ENCODE measurements around the gene DIAPH2.
"Not testable (repeated sequence)": the region's sequence is repeated elsewhere in the genome, so short reads cannot be mapped to it uniquely, and the experiment has no call there.

Gene DIAPH2

GRCh38 chrX:96684339-96685209, at the start of gene DIAPH2:
Gene DIAPH2, plus strand, starts transcription at chrX:96684842.
- no peak for DNase-seq

GRCh38 chrX:96650023-96650422, 34.6 kb upstream of the DIAPH2 start:
- DNase-seq, result no peak

GRCh38 chrX:96655947-96656623, 28.6 kb upstream of the DIAPH2 start:
- no peak for DNase-seq

GRCh38 chrX:96682516-96682915, 2.1 kb upstream of the DIAPH2 start:
- no peak for DNase-seq

GRCh38 chrX:96683997-96684338, 674 bp upstream of the DIAPH2 start:
- DNase-seq, result no peak

GRCh38 chrX:96685210-96686099, 813 bp downstream of the DIAPH2 start:
- DNase-seq, result no peak

GRCh38 chrX:96687776-96688175, 3.1 kb downstream of the DIAPH2 start:
- no peak for DNase-seq

- DNase-seq, result no peak
Measured at GRCh38 chrX:96688789-96689188, 4.1 kb downstream of the DIAPH2 start.

GRCh38 chrX:96689991-96690390, 5.3 kb downstream of the DIAPH2 start:
- DNase-seq, result no peak

GRCh38 chrX:96692454-96692853, 7.8 kb downstream of the DIAPH2 start:
- no peak for DNase-seq

GRCh38 chrX:96692890-96693289, 8.2 kb downstream of the DIAPH2 start:
- DNase-seq, result no peak

- no peak for DNase-seq
Measured at GRCh38 chrX:96693407-96693806, 8.8 kb downstream of the DIAPH2 start.

GRCh38 chrX:96696462-96696861, 11.8 kb downstream of the DIAPH2 start:
- DNase-seq, result no peak

GRCh38 chrX:96700625-96701024, 16.0 kb downstream of the DIAPH2 start:
- DNase-seq, result no peak

- no peak for DNase-seq
Measured at GRCh38 chrX:96703379-96703778, 18.7 kb downstream of the DIAPH2 start.

- no peak for DNase-seq
Measured at GRCh38 chrX:96703816-96704215, 19.2 kb downstream of the DIAPH2 start.

GRCh38 chrX:96704629-96705028, 20.0 kb downstream of the DIAPH2 start:
- DNase-seq, result no peak

GRCh38 chrX:96705905-96706304, 21.3 kb downstream of the DIAPH2 start:
- DNase-seq, result no peak

GRCh38 chrX:96707804-96708203, 23.2 kb downstream of the DIAPH2 start:
- no peak for DNase-seq

- DNase-seq, result no peak
Measured at GRCh38 chrX:96710031-96710430, 25.4 kb downstream of the DIAPH2 start.

- no peak for DNase-seq
Measured at GRCh38 chrX:96713303-96713702, 28.7 kb downstream of the DIAPH2 start.

- DNase-seq, result not testable (repeated sequence)
Measured at GRCh38 chrX:96714393-96714792, 29.8 kb downstream of the DIAPH2 start.

GRCh38 chrX:96715481-96715880, 30.8 kb downstream of the DIAPH2 start:
- DNase-seq, result no peak

Data from SW 1271 (cell line).